ENCODE data around the gene COX6A1. TPM values are rescaled to one million over a fixed set of nuclear protein-coding genes. Genes with fewer than 3 reads are reported as not detected.
"Not testable (repeated sequence)": the region's sequence is repeated elsewhere in the genome, so short reads cannot be mapped to it uniquely, and the experiment has no call there.

COX6A1 gene
- total RNA-seq, 1 donor from 2014 or later = 351 TPM

GRCh38 chr12:120425797-120426196 is 12.1 kb upstream of the COX6A1 start:
- DNase-seq (ENCODE audit: low spot score) = no peak

- peak; percentile 9 for DNase-seq (ENCODE audit: low spot score)
These were observed 9.2 kb upstream of the COX6A1 start for GRCh38 chr12:120428597-120429229.

- DNase-seq (ENCODE audit: low spot score) = no peak
These were observed 8.5 kb upstream of the COX6A1 start for GRCh38 chr12:120429368-120429767.

GRCh38 chr12:120432772-120433525 is 5.0 kb upstream of the COX6A1 start:
- no peak for DNase-seq (ENCODE audit: low spot score)

- no peak for DNase-seq (ENCODE audit: low spot score)
These were observed 734 bp downstream of the COX6A1 start for GRCh38 chr12:120438495-120439198.

- peak; percentile 37 for DNase-seq (ENCODE audit: low spot score)
These were observed 1.8 kb downstream of the COX6A1 start for GRCh38 chr12:120439646-120440247.

- DNase-seq (ENCODE audit: low spot score) = no peak
These were observed 6.8 kb downstream of the COX6A1 start for GRCh38 chr12:120444676-120445075.

- peak; percentile 85 for DNase-seq (ENCODE audit: low spot score)
These were observed 8.3 kb downstream of the COX6A1 start, which contains the start of the genes GATC and TRIAP1 for GRCh38 chr12:120445911-120446843. TSS of gene GATC (plus strand) at chr12:120446444. CDS start at chr12:120446481, 37 bp downstream. TSS of gene TRIAP1 (minus strand) at chr12:120446384. CDS start at chr12:120446372, 12 bp downstream.

- DNase-seq (ENCODE audit: low spot score) = not testable (repeated sequence)
These were observed 8.9 kb downstream of the COX6A1 start for GRCh38 chr12:120446844-120447178.

- DNase-seq (ENCODE audit: low spot score) = no peak
These were observed 10.1 kb downstream of the COX6A1 start for GRCh38 chr12:120447992-120448391.

- DNase-seq (ENCODE audit: low spot score) = not testable (repeated sequence)
These were observed 14.6 kb downstream of the COX6A1 start for GRCh38 chr12:120452524-120452923.

- no peak for DNase-seq (ENCODE audit: low spot score)
These were observed 15.3 kb downstream of the COX6A1 start for GRCh38 chr12:120453060-120453750.

- DNase-seq (ENCODE audit: low spot score) = no peak
These were observed 16.1 kb downstream of the COX6A1 start for GRCh38 chr12:120453977-120454376.

- no peak for DNase-seq (ENCODE audit: low spot score)
These were observed 17.4 kb downstream of the COX6A1 start for GRCh38 chr12:120455302-120455701.

GRCh38 chr12:120457133-120457532 is 19.2 kb downstream of the COX6A1 start:
- no peak for DNase-seq (ENCODE audit: low spot score)

GRCh38 chr12:120460157-120460556 is 22.2 kb downstream of the COX6A1 start:
- no peak for DNase-seq (ENCODE audit: low spot score)

GRCh38 chr12:120462099-120462640 is 24.3 kb downstream of the COX6A1 start:
- no peak for DNase-seq (ENCODE audit: low spot score)

GRCh38 chr12:120463712-120464111 is 25.8 kb downstream of the COX6A1 start:
- no peak for DNase-seq (ENCODE audit: low spot score)

GRCh38 chr12:120465756-120466155 is 27.8 kb downstream of the COX6A1 start:
- DNase-seq (ENCODE audit: low spot score) = no peak
